HAP-1 (cell line): Measurements from ENCODE around the gene VAMP7.
"Not testable (repeated sequence)": the region's sequence is repeated elsewhere in the genome, so short reads cannot be mapped to it uniquely, and the experiment has no call there.

Source experiments
- DNase-seq, 2 experiments: peaks; one replicate each; pipeline ENCODE4 v3.0.0-alpha.2; 2016 to 2020; ENCODE audit warnings: low spot score in 2 of 2
- H3K27me3 ChIP-seq: fragments of 250-450 bp; sonication (Bioruptor Pico); 2 replicates; pipeline ENCODE4 v1.5.1; 2020; ENCODE audit warnings: low read depth, mild to moderate bottlenecking, moderate library complexity
- H3K36me3 ChIP-seq: fragments of 250-450 bp; sonication (Bioruptor Pico); replicated peaks from 2 replicates; pipeline ENCODE4 v1.5.1; 2020; ENCODE audit warnings: mild to moderate bottlenecking
- H3K4me1 ChIP-seq: fragments of 250-450 bp; sonication (Bioruptor Pico); 2 replicates; pipeline ENCODE4 v1.5.1; 2020; ENCODE audit warnings: mild to moderate bottlenecking
- H3K4me3 ChIP-seq: fragments of 250-450 bp; sonication (Bioruptor Pico); 2 replicates; pipeline ENCODE4 v1.5.1; 2020; ENCODE audit warnings: mild to moderate bottlenecking, moderate library complexity
- H3K9me3 ChIP-seq: fragments of 250-450 bp; sonication (Bioruptor Pico); 2 replicates; pipeline ENCODE4 v1.5.1; 2020; ENCODE audit warnings: mild to moderate bottlenecking, moderate library complexity
- in situ Hi-C: fragments of 300-500 bp; cut with MboI; formaldehyde crosslinking; loops from 3 replicates; pipeline ENCODE4 v1.14.3; 2020; ENCODE audit warnings: low sequenced_read_pairs, inconsistent platforms, mixed read lengths

The VAMP7 gene

GRCh38 chrX:155881158-155881993 lies at the start of gene VAMP7:
Gene VAMP7 (plus strand): TSS chrX:155881345. CDS start chrX:155889467, 8,122 bp downstream.
- Histone ChIP-seq H3K27me3 (no peaks in the 10 kb centered on the region), H3K9me3 (no peaks in the 10 kb centered on the region), H3K4me3 (peak within 1 kb of the TSS; percentile 85), H3K4me1 (peaks cover 10% of the 10 kb centered on the region), H3K36me3 (no peaks in the 10 kb centered on the region)
- in situ Hi-C loops = no loop called here
- peak; percentile 89 to 94 for DNase-seq

- in situ Hi-C loops = no loop called here
- no peaks in the 10 kb centered on the region for H3K36me3 ChIP-seq
- no peak overlapping the region for H3K4me3 ChIP-seq
- H3K27me3 ChIP-seq = no peaks in the 10 kb centered on the region
- H3K9me3 ChIP-seq = no peaks in the 10 kb centered on the region
- no peak for DNase-seq
- H3K4me1 ChIP-seq = no peaks in the 10 kb centered on the region
Observed at GRCh38 chrX:155841232-155841631, 39.9 kb upstream of the VAMP7 start.

GRCh38 chrX:155851786-155852185 lies 29.4 kb upstream of the VAMP7 start:
- DNase-seq, H3K4me3 ChIP-seq, H3K9me3 ChIP-seq, H3K4me1 ChIP-seq, H3K36me3 ChIP-seq, H3K27me3 ChIP-seq, in situ Hi-C loops: not testable (repeated sequence)

GRCh38 chrX:155857561-155857960 lies 23.6 kb upstream of the VAMP7 start:
- DNase-seq = peak in 1 of 2 experiments; percentile 19
- Histone ChIP-seq H3K9me3 (no peaks in the 10 kb centered on the region), H3K4me3 (no peak overlapping the region), H3K4me1 (no peaks in the 10 kb centered on the region), H3K36me3 (no peaks in the 10 kb centered on the region), H3K27me3 (0 out of 2 replicates have a peak, but pooled peaks cover 6% of the 10 kb centered on the region)
- in situ Hi-C loops = no loop called here

- Histone ChIP-seq H3K9me3 (no peaks in the 10 kb centered on the region), H3K4me3 (no peak overlapping the region), H3K36me3 (no peaks in the 10 kb centered on the region), H3K27me3 (0 out of 2 replicates have a peak, but pooled peaks cover 4% of the 10 kb centered on the region), H3K4me1 (no peaks in the 10 kb centered on the region)
- in situ Hi-C loops = no loop called here
- DNase-seq = no peak
Observed at GRCh38 chrX:155864655-155865054, 16.5 kb upstream of the VAMP7 start.

- DNase-seq = no peak
Observed at GRCh38 chrX:155865193-155865592, 16.0 kb upstream of the VAMP7 start.

GRCh38 chrX:155867821-155868220 lies 13.3 kb upstream of the VAMP7 start:
- H3K4me1 ChIP-seq = peaks cover 27% of the 10 kb centered on the region
- H3K9me3 ChIP-seq = no peaks in the 10 kb centered on the region
- in situ Hi-C loops = no loop called here
- H3K4me3 ChIP-seq = no peak overlapping the region
- H3K36me3 ChIP-seq = no peaks in the 10 kb centered on the region
- DNase-seq = no peak
- no peaks in the 10 kb centered on the region for H3K27me3 ChIP-seq

More at GRCh38 chrX:155865193-155865592, 16.0 kb upstream of the VAMP7 start:
- Histone ChIP-seq H3K4me3 (no peak overlapping the region), H3K4me1 (peaks cover 3% of the 10 kb centered on the region; the same call in 1 of the 2 replicates), H3K36me3 (no peaks in the 10 kb centered on the region), H3K27me3 (0 out of 2 replicates have a peak, but pooled peaks cover 4% of the 10 kb centered on the region), H3K9me3 (no peaks in the 10 kb centered on the region)
- in situ Hi-C loops = no loop called here

GRCh38 chrX:155870958-155871357 lies 10.2 kb upstream of the VAMP7 start:
- in situ Hi-C loops = no loop called here
- Histone ChIP-seq H3K4me1 (peaks cover 30% of the 10 kb centered on the region), H3K27me3 (no peaks in the 10 kb centered on the region), H3K4me3 (no peak overlapping the region), H3K36me3 (no peaks in the 10 kb centered on the region), H3K9me3 (no peaks in the 10 kb centered on the region)
- no peak for DNase-seq

- Histone ChIP-seq H3K27me3 (no peaks in the 10 kb centered on the region), H3K4me3 (no peak overlapping the region), H3K36me3 (no peaks in the 10 kb centered on the region), H3K9me3 (no peaks in the 10 kb centered on the region), H3K4me1 (peaks cover 30% of the 10 kb centered on the region)
- peak in 1 of 2 experiments; percentile 93 for DNase-seq
- in situ Hi-C loops = no loop called here
Observed at GRCh38 chrX:155871934-155872333, 9.2 kb upstream of the VAMP7 start.

- in situ Hi-C loops = no loop called here
- no peaks in the 10 kb centered on the region for H3K9me3 ChIP-seq
- peak in 1 of 2 experiments; percentile 13 for DNase-seq
- H3K36me3 ChIP-seq = no peaks in the 10 kb centered on the region
- peaks cover 30% of the 10 kb centered on the region for H3K4me1 ChIP-seq
- no peak overlapping the region for H3K4me3 ChIP-seq
- H3K27me3 ChIP-seq = no peaks in the 10 kb centered on the region
Observed at GRCh38 chrX:155873188-155873587, 8.0 kb upstream of the VAMP7 start.

- no peak overlapping the region for H3K4me3 ChIP-seq
- no peaks in the 10 kb centered on the region for H3K36me3 ChIP-seq
- H3K4me1 ChIP-seq = peaks cover 30% of the 10 kb centered on the region
- no peak for DNase-seq
- H3K27me3 ChIP-seq = no peaks in the 10 kb centered on the region
- no peaks in the 10 kb centered on the region for H3K9me3 ChIP-seq
- in situ Hi-C loops = no loop called here
Observed at GRCh38 chrX:155874571-155875244, 6.4 kb upstream of the VAMP7 start.

- in situ Hi-C loops = no loop called here
- H3K4me1 ChIP-seq = peaks cover 17% of the 10 kb centered on the region
- H3K9me3 ChIP-seq = no peaks in the 10 kb centered on the region
- no peak for DNase-seq
- H3K4me3 ChIP-seq = no peak overlapping the region
- no peaks in the 10 kb centered on the region for H3K36me3 ChIP-seq
- H3K27me3 ChIP-seq = no peaks in the 10 kb centered on the region
Observed at GRCh38 chrX:155876704-155877103, 4.4 kb upstream of the VAMP7 start.

- in situ Hi-C loops = no loop called here
- no peaks in the 10 kb centered on the region for H3K9me3 ChIP-seq
- no peak for DNase-seq
- H3K4me3 ChIP-seq = no peak overlapping the region
- H3K27me3 ChIP-seq = no peaks in the 10 kb centered on the region
- peaks cover 16% of the 10 kb centered on the region for H3K4me1 ChIP-seq
- no peaks in the 10 kb centered on the region for H3K36me3 ChIP-seq
Observed at GRCh38 chrX:155877288-155877687, 3.9 kb upstream of the VAMP7 start.

GRCh38 chrX:155880586-155881157 lies 473 bp upstream of the VAMP7 start:
- H3K36me3 ChIP-seq = no peaks in the 10 kb centered on the region
- H3K4me1 ChIP-seq = peaks cover 10% of the 10 kb centered on the region
- DNase-seq = no peak
- no peaks in the 10 kb centered on the region for H3K9me3 ChIP-seq
- in situ Hi-C loops = no loop called here
- no peaks in the 10 kb centered on the region for H3K27me3 ChIP-seq
- peak overlapping the region; percentile 85 for H3K4me3 ChIP-seq
